Right lobe of liver (tissue), 4 donors: ENCODE results near the gene ADAMTS7.

Source experiments
- CTCF ChIP-seq, 4 donors: fragments of 200-600 bp in 3 of 4; fragments of 450-650 bp in 1 of 4; IDR thresholded peaks; one replicate each; pipeline versions ENCODE4 v1.5.1 to v1.8.0; 2016 to 2022; ENCODE audit warnings: antibody characterized with exemption in 4 of 4, mild to moderate bottlenecking in 2 of 4
- POLR2A ChIP-seq: fragments of 450-650 bp; IDR thresholded peaks from one replicate; pipeline ENCODE4 v1.6.1; 2017; ENCODE audit warnings: antibody characterized with exemption, mild to moderate bottlenecking
- donor health status: DM: no; HTN: no; CAD: no.
- donor health status: DM: no; HTN: no; CAD: no.
- donor health status: DM: no; HTN: yes; CAD: no.

- TF ChIP-seq POLR2A (no peak), CTCF (IDR thresholded peaks at IDR 0.05) (no peak)
These were observed 10.5 kb downstream of the ADAMTS7 start for GRCh38 chr15:78800806-78801205.
